ENCODE measurements around the gene MVB12B. TPM values are rescaled to one million over a fixed set of nuclear protein-coding genes. Genes with fewer than 3 reads are reported as not detected.

The MVB12B gene
- polyA plus RNA-seq, 3 donors = 1.9 to 6.2 (median 4.7) TPM

GRCh38 chr9:126483468-126484073 is 156.9 kb downstream of the MVB12B start:
- no peak overlapping the region for H3K27ac ChIP-seq (ENCODE audit: low read depth, low read length)
- WGBS, 3 donors = 89 to 94% (median 91%) methylated on average over 13 of the region's 13 CpGs

DNA sequence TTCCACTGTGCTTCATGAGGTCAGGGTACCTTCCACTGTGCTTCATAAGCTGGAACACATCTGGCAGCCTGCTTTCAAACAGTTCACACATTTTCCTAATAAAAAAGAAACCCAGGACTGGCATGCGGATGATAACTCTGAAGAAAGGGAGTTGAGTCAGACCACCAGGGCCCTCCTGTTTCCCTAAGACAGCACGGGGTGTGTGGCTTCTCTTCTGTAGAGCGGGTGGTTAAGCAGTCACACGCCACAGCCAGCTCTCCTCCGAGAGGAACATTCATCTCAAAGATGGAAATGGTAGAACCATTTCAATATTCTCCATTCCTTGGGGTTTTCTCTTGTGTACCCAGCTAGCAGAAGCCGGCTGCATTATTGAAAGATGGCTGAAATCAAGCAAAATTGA is 159.0 kb downstream of the MVB12B start:
- no peak overlapping the region for H3K27ac ChIP-seq (ENCODE audit: low read depth, low read length)
- WGBS, 3 donors = 93% methylated on average over 6 of the region's 6 CpGs

DNA sequence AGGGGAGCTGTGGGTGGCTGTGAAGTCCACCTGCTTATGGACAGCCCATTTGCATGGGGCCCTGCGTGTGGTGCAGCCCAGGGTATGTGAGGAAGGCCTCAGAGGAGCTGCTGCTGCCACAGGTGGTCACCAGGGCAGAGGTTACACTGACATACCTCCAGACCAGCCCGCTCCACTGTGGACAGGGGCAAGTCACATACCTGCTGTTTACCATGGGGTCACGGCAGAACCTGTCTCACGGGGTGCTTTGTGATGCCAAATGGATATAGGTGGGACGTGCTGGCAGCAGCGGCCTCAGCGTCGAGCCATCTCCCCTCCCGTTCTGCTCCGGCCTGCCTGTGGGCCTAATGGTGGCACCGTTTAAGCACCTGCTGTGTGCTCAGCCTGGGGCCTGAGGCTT is 159.6 kb downstream of the MVB12B start:
- no peak overlapping the region for H3K27ac ChIP-seq (ENCODE audit: low read depth, low read length)
- 89 to 94% (median 93%) methylated on average over 11 of the region's 11 CpGs for WGBS, 3 donors

DNA sequence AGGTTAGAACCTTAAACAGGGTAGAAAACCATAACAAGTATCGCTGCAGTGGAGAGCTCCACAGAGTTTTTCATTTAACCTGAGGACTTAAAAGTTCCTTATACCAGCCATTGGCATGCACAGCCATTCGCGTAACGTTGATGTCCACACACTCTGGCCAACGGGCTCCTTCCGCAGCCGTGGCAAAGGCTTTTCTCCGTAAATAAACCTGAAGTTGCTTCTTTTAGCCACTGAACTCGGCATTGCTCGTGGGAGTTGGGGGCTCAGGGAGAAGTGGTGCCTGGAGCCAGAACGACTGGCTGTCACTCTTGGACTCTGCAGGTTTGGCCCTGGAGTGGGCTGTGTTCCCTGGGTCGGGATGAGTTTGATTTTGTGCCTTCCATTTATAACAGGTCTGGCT is 161.2 kb downstream of the MVB12B start:
- no peak overlapping the region for H3K27ac ChIP-seq (ENCODE audit: low read depth, low read length)
- WGBS, 3 donors = 64 to 87% (median 74%) methylated on average over 12 of the region's 12 CpGs

- WGBS, 3 donors = 49 to 65% (median 54%) methylated on average over 8 of the region's 8 CpGs
- H3K27ac ChIP-seq (ENCODE audit: low read depth, low read length) = no peak overlapping the region
Measured at GRCh38 chr9:126488310-126488709, 161.7 kb downstream of the MVB12B start.

- WGBS, 3 donors = 92 to 96% (median 93%) methylated on average over 8 of the region's 8 CpGs
Measured at GRCh38 chr9:126488881-126489404, 162.3 kb downstream of the MVB12B start.

GRCh38 chr9:126489581-126490213 is 163.1 kb downstream of the MVB12B start:
- H3K27ac ChIP-seq (ENCODE audit: low read depth, low read length) = no peak overlapping the region
- WGBS, 3 donors = 82 to 89% (median 89%) methylated on average over 20 of the region's 20 CpGs

More at GRCh38 chr9:126488881-126489404, 162.3 kb downstream of the MVB12B start:
- H3K27ac ChIP-seq (ENCODE audit: low read depth, low read length) = no peak overlapping the region

GRCh38 chr9:126490214-126490631 is 163.6 kb downstream of the MVB12B start:
- WGBS, 3 donors = 54 to 69% (median 59%) methylated on average over 19 of the region's 19 CpGs

DNA sequence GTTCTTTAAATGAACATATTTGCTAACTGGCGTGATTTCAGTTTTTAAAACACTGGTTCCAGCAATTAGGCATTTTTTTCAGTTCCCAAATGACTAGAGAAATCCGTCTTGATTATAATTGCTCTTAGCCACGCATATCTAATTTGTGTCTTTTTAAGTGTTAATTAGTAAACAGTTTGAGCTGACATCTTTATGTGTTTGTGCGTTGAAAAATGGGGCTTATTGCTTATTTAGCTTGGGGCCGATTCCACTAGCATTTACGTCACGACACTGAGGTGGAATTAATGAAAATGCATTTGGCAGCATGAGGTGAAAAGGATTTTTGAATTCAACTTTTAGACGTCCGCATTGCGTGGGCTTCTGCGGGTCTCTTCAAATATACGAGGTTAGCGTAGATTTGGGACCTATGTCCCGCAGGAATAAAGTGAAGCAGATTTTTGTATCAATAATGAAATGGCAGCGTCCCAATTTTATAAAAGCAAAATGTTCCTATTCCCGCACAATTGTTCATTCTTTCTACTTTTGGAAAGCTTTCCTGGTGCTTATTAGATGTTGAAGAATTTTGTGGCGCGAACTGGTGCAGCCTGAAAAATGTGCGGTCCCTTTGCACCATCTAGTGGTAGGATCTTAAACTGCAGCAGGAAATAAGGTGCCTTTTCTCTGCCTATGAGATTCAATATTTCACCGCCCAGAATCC is 164.4 kb downstream of the MVB12B start:
- 52 to 58% (median 57%) methylated on average over 20 of the region's 20 CpGs for WGBS, 3 donors
- H3K27ac ChIP-seq (ENCODE audit: low read depth, low read length) = no peak overlapping the region

More at GRCh38 chr9:126490214-126490631, 163.6 kb downstream of the MVB12B start:
- no peak overlapping the region for H3K27ac ChIP-seq (ENCODE audit: low read depth, low read length)

DNA sequence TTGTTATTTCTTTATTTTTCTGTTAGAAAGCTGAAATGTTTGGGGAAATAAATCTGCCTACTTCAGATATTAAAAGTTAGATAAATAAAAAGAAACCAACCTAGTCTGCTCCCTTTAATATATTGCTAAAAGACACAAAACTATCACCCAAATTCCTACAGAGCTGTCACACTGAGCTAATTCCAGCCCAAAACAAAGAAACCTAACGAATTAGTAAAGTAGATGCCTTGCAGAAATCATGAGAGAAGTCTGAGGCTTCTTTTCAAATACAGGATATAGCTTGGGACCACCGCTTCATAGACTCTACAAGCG is 164.9 kb downstream of the MVB12B start:
- H3K27ac ChIP-seq (ENCODE audit: low read depth, low read length) = no peak overlapping the region
- WGBS, 3 donors = 67 to 71% (median 69%) methylated on average over 3 of the region's 3 CpGs

DNA sequence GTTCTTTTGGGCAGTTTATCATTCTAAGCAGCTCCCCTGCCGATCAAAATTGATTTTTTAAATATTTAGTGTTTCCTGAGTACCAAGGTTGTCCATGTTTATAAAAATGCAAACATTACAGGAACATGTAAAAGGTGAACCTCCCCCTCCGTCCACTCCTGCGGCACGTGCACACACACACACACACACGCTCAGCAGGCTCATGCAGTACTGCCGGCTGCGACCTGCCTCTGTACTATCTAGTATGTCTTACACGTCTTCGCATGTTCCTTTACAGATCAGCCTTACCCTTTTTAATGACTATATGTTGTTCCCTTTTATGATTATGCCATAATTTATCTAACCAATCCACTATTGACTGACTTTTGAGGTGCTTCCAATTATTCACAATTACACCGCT is 165.3 kb downstream of the MVB12B start:
- H3K27ac ChIP-seq (ENCODE audit: low read depth, low read length) = no peak overlapping the region
- 85 to 90% (median 86%) methylated on average over 10 of the region's 10 CpGs for WGBS, 3 donors

DNA sequence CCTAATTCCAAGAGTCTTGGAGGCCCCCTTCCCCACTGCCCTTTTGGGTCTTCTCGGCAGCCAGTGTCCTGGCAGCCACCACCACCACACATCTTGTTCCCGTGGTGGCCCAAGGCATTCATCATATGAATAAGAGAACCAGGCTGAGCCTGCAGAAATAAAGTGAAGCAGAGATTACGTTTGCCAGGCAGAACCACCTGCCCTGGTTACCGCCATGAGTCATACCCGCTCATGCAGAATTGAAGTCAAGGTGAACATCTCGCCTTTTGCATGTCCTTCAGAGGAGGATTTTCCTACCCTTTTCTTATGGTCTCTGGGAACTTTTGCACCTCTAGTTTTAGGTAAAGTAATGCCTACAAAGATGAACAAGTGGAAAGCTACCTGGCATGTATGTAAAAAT is 167.6 kb downstream of the MVB12B start:
- WGBS, 3 donors = 92 to 96% (median 95%) methylated on average over 6 of the region's 6 CpGs

DNA sequence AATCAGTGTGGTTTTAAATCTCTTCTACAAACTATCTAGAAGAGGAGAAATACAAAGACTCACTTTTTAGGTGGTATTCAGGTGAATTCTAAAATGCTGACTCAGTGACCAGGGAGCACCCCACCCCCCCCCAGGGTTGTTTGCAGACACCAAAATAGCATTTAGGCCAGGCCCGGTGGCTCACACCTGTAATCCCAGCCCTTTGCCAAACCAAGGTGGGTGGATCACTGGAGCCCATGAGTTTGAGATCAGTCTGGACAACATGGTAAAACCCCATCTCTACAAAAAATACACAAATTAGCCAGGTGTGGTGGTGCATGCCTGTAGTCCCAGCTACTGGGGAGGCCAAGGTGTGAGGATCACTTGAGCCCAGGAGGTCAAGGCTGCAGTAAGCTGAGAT is 168.1 kb downstream of the MVB12B start:
- H3K27ac ChIP-seq (ENCODE audit: low read depth, low read length) = no peak overlapping the region
- 86 to 95% (median 89%) methylated on average over 1 of the region's 1 CpG for WGBS, 3 donors

More for the DNA sequence above, 167.6 kb downstream of the MVB12B start:
- H3K27ac ChIP-seq (ENCODE audit: low read depth, low read length) = no peak overlapping the region

DNA sequence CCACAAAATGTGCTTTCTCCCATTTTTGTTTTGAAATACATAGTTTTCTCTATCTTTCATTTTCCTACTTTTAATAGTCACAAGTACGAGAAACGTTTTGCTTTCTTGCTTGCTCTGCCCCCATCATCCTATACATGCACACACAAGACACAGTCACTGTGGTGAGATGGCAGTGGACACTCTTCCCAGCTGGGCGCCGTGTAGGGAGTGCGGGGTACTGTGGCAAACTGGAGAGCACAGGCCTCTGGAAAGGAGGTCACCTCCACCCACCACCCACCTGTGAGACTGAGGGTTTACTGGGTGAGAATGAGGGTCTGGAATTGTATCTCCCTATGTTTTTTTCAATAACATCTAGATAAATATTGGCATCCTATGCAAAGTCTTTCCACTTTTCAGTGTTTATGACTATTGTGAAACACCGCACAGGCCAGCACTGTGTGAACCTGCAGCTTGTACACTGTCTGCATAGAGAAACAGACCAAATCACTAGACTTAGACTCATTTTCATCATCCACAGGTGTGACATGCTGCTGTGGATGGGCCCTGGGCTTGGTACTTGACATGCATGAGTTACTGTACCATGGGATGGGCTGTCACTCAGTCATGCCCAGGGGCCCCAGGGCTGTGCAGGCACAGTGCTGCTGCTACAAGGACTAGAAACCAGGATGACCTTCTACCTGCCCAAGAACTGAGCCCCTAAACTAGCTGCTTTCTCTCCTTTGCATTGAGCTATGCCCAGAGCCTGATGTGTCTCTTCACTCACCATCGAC is 169.0 kb downstream of the MVB12B start:
- H3K27ac ChIP-seq (ENCODE audit: low read depth, low read length) = no peak overlapping the region
- 84 to 96% (median 93%) methylated on average over 7 of the region's 7 CpGs for WGBS, 3 donors

DNA sequence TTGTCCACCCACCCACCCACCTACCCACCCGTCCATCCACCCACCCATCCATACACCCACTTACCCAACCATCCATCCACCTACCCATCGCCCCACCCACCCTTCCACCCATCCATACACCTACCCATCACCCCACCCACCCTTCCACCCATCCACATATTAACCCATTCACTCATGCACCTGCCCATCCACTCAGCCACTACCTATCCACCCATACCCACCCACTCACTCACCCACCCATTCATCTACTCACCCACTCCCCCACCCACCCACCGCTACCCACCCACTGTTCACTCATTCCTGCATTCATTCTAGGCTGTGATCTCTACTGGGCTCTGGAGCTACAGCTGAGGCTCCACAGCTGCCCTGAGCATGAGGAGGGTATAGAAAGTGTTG is 169.6 kb downstream of the MVB12B start:
- no peak overlapping the region for H3K27ac ChIP-seq (ENCODE audit: low read depth, low read length)
- 58 to 93% (median 91%) methylated on average over 2 to 3 of the region's 3 CpGs for WGBS, 3 donors

DNA sequence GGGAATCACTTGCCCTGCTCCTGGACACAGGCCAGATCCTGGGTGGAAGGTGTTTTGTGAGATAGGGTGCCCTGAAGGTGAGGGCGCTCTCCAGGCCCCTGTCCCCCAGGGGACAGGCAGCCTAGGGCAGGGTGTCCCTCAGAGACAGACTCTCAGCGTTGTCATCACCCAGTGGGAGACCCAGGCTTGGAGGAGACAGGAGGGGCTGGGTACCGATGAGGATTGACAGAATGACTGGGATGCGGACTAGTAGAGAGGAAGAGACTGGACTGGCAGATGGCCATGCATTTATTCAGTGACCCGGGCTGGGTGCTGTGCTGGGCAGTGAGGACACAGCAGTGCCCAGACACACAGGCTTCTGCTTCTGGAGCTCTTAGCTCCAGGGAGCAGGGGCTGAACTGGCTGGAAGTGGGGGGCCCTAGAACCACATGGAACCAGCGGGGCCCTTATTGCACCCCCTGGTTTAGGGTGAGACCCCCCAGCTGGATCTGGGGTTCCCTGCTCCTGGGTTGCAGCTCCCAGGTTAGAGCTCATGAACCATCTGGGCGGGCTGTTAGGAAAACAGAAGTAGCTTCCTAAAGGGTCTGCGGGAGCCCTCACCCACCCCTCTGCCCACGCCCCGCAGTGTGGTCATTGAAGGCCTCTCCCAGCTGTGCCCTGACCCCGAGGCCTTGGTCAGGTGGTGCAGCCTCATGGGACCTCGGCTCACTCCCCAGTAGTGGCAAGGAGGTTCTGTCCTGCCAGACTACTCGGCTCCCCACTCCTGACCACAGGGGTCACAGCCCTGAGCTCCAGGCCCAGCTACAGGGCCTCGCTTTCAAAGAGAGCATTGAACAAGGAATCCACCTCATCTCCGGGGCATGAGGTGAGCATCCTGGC is 170.4 kb downstream of the MVB12B start:
- H3K27ac ChIP-seq (ENCODE audit: low read depth, low read length) = no peak overlapping the region
- 83 to 94% (median 87%) methylated on average over 15 of the region's 15 CpGs for WGBS, 3 donors

DNA sequence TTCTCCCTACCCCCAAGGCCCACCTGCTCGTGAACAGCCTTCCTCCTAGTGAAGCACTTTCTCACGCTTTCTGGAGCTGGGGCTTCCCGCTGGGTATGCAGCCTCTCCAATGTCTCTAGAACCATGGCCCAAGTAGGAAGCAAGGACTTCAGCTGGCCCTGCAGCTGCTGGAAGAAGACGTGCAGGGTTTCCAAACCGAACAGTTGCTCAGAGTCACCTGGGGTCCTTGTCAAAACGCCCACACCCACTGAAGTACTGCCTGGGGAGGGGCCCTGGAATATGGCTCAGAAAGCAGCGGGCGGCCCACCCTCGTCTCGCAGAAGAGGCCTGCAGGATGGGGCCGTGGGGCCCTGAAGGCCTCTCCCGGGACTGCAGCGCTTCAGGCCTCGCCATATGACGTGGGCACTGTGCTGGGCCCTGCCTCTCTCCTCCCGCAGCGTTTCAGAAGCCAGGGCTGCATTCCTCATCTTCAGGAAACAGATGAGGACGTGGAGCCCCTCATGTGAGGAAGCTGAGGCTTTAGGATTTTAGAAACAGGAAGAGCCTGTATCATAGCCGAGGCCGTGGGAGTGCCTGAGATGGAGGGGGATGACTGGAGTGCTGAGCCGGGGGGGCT is 171.1 kb downstream of the MVB12B start:
- no peak overlapping the region for H3K27ac ChIP-seq (ENCODE audit: low read depth, low read length)
- 60 to 77% (median 66%) methylated on average over 21 of the region's 21 CpGs for WGBS, 3 donors

All from adipose tissue (tissue), 3 donors.